Measurements from ENCODE around the gene SUPT3H.

The SUPT3H gene

DNA sequence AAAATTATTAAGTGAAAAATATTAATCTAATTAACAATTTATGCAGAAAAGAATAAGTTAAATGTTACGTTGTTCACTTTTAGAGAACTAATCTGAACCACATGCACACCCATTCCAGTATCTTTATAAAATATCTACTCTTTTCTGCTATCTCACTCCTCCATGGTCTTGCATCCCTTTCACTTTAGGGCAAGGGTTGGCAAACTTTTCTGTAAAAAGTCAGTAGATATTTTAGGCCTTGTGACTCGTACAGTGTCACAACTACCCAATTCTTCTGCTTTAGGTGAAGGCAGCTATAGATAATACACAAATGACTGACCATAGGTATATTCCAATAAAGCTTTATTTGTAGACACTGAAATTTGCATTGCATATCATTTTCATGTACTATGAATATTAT, 39.7 kb upstream of the SUPT3H start:
- Histone ChIP-seq H3K27ac (ENCODE audit: low read depth, low read length) (no peak overlapping the region), H3K4me1 (ENCODE audit: control insufficient read depth, insufficient read depth, low read length) (no peaks in the 10 kb centered on the region), H3K4me3 (ENCODE audit: low read length) (no peak overlapping the region), H3K36me3 (ENCODE audit: control insufficient read depth, insufficient read depth, low read length) (no peaks in the 10 kb centered on the region), H3K27me3 (ENCODE audit: control insufficient read depth, insufficient read depth, low read length) (peaks cover 6% of the 10 kb centered on the region), H3K9ac (ENCODE audit: low read length) (no peak overlapping the region)

DNA sequence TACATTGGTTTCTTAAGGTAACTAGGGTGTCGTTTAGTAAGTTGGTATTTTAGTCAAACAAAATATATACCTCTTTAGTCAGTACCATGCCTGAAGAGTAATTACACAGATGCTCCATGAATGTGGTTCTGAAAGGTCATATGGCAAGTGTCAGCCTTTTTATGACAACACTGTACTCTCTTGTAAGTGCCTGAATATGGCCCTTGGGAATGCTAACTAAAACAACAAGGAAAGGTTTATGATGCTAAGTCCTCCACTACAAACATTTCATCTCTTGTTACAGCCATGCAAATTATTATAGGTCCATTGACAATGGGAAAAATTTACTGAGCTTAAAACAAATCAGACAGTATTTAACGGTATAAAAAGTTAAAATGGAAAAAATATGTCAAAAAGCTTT, 39.0 kb upstream of the SUPT3H start:
- peaks cover 6% of the 10 kb centered on the region for H3K27me3 ChIP-seq (ENCODE audit: control insufficient read depth, insufficient read depth, low read length)

DNA sequence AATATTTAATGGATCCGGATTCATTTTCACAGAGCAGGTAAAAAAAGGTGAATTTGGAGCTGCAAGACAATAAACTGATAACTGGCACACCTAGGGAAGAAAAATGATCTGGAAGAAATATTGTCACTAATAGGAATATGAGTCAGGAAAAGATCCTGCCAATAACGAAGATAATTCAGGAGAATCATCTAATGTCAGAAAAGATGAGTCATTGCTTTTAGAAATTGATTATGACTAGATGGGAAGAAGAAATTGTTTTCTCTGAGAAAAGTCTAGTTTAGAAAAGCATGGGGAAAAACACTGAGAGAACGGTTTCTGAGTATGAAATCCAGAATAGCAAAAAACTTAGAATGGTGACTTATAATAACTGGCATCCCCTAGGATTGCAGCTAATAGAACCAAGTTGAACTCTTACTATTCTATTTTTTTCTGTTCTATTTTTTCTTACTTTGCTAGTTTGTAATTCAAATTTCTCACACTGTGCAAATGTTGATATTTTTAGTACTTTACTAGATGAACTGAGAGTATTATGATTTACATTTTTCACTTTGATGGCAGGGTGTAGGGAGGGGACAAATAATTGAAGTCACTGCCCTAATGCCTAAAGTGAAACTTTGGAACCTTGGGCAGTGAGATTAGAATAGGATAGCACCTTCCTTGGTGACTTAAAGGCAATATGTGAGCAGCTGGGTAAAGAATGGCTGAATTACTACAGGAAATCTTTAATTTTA, 38.2 kb upstream of the SUPT3H start:
- Histone ChIP-seq H3K4me3 (ENCODE audit: low read length) (no peak overlapping the region), H3K27ac (ENCODE audit: low read depth, low read length) (no peak overlapping the region), H3K4me1 (ENCODE audit: control insufficient read depth, insufficient read depth, low read length) (no peaks in the 10 kb centered on the region), H3K9ac (ENCODE audit: low read length) (no peak overlapping the region), H3K36me3 (ENCODE audit: control insufficient read depth, insufficient read depth, low read length) (no peaks in the 10 kb centered on the region), H3K27me3 (ENCODE audit: control insufficient read depth, insufficient read depth, low read length) (peaks cover 6% of the 10 kb centered on the region)

More for the DNA sequence above, 39.0 kb upstream of the SUPT3H start:
- Histone ChIP-seq H3K4me3 (ENCODE audit: low read length) (no peak overlapping the region), H3K36me3 (ENCODE audit: control insufficient read depth, insufficient read depth, low read length) (no peaks in the 10 kb centered on the region), H3K4me1 (ENCODE audit: control insufficient read depth, insufficient read depth, low read length) (no peaks in the 10 kb centered on the region), H3K27ac (ENCODE audit: low read depth, low read length) (no peak overlapping the region), H3K9ac (ENCODE audit: low read length) (no peak overlapping the region)

DNA sequence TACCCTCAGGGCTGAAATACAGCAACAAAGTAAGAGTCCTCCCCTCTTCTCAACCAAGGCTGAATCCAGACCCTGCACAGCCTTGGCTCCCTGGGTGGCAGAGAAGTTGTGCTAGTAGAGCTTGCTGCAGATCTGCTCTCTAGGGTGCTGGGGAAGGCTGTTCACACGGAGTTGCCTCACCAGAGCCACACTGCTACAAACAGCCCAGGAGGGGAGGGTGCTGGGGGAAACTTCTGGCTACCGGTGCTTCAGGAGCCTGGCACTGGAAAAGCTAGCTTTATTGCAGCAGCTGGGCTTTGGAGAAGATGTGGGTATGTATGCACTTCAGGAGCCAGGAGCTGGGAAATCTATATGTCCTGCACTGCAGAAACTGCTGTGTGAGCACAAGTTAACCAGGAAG, 37.6 kb upstream of the SUPT3H start:
- H3K36me3 ChIP-seq (ENCODE audit: control insufficient read depth, insufficient read depth, low read length) = no peaks in the 10 kb centered on the region
- H3K4me1 ChIP-seq (ENCODE audit: control insufficient read depth, insufficient read depth, low read length) = no peaks in the 10 kb centered on the region
- no peak overlapping the region for H3K27ac ChIP-seq (ENCODE audit: low read depth, low read length)
- H3K4me3 ChIP-seq (ENCODE audit: low read length) = no peak overlapping the region
- no peak overlapping the region for H3K9ac ChIP-seq (ENCODE audit: low read length)
- H3K27me3 ChIP-seq (ENCODE audit: control insufficient read depth, insufficient read depth, low read length) = peaks cover 6% of the 10 kb centered on the region

DNA sequence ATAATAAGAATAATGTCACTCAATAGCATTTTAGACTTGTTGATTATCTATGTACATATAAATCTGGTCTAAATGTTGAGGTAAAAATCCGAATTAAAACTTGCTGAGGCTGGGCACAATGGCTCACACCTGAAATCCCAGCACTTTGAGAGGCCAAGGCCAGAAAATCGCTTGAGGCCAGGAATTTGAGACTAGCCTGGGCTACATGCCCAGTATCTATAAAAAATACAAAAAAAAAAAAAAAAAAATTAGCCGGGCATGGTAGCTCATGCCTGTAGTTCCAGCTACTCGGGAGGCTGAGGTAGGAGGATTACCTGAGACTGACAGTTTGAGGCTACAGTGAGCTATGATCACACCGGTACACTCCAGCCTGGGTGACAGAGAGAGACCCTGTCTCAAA, 34.2 kb upstream of the SUPT3H start:
- H3K27me3 ChIP-seq (ENCODE audit: control insufficient read depth, insufficient read depth, low read length) = no peaks in the 10 kb centered on the region
- H3K36me3 ChIP-seq (ENCODE audit: control insufficient read depth, insufficient read depth, low read length) = no peaks in the 10 kb centered on the region
- H3K9ac ChIP-seq (ENCODE audit: low read length) = no peak overlapping the region
- no peak overlapping the region for H3K27ac ChIP-seq (ENCODE audit: low read depth, low read length)
- H3K4me3 ChIP-seq (ENCODE audit: low read length) = no peak overlapping the region
- no peaks in the 10 kb centered on the region for H3K4me1 ChIP-seq (ENCODE audit: control insufficient read depth, insufficient read depth, low read length)

DNA sequence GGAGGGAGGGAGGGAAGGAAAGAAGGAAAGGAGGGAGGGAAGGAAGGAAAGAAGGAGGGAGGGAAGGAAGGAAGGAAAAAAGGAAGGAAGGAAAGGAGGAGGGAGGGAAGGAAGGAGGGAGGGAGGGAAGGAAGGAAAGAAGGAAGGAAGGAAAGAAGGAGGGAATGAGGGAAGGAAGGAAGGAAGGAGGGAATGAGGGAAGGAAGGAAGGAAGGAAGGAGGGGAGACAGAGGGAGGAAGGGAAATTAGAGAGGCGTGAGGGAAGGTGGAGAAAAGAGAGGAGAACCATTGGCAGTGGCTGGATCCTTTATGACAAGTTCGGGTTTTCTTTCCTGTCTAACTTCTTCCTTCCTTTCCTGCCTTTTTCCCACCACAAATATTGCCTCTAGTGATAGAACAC, 22.3 kb upstream of the SUPT3H start:
- H3K9ac ChIP-seq (ENCODE audit: low read length) = no peak overlapping the region
- H3K4me3 ChIP-seq (ENCODE audit: low read length) = no peak overlapping the region
- no peak overlapping the region for H3K27ac ChIP-seq (ENCODE audit: low read depth, low read length)
- H3K27me3 ChIP-seq (ENCODE audit: control insufficient read depth, insufficient read depth, low read length) = no peaks in the 10 kb centered on the region
- no peaks in the 10 kb centered on the region for H3K4me1 ChIP-seq (ENCODE audit: control insufficient read depth, insufficient read depth, low read length)
- no peaks in the 10 kb centered on the region for H3K36me3 ChIP-seq (ENCODE audit: control insufficient read depth, insufficient read depth, low read length)

DNA sequence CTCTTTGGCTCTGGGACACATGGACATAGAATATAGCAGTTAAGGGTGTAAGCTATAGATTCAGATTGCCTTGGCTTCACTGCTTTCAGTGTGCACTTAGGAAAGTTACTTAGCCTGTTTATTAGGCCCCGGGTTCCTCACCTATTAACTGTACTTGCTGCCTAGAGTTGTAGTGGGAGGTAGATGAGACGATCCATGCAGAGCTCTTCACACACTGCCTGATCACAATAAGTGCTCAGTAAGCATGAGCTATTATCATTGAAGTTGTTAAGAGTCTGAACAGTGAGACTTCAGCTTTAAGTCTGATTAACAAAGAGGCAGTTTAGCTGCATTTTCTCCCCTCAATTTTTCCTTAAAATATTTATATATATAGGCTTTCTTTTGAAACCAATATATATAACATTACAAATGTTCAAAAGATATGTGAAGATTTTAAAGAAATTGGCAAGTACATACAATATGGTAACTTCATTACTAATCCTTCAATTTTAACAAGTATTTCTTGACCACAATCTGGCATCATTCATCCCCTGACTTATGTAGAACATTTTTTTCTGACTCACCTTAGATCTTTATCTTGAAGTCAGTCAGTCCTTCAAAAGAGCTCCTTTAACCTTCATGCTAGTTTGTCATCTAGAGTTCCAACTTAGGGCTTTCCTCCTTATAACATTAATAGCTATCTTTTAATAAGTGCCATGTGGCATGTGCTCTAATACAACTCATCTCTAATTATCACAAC, 20.5 kb upstream of the SUPT3H start:
- Histone ChIP-seq H3K27ac (ENCODE audit: low read depth, low read length) (no peak overlapping the region), H3K4me1 (ENCODE audit: control insufficient read depth, insufficient read depth, low read length) (no peaks in the 10 kb centered on the region), H3K4me3 (ENCODE audit: low read length) (no peak overlapping the region), H3K9ac (ENCODE audit: low read length) (no peak overlapping the region), H3K27me3 (ENCODE audit: control insufficient read depth, insufficient read depth, low read length) (no peaks in the 10 kb centered on the region), H3K36me3 (ENCODE audit: control insufficient read depth, insufficient read depth, low read length) (no peaks in the 10 kb centered on the region)

DNA sequence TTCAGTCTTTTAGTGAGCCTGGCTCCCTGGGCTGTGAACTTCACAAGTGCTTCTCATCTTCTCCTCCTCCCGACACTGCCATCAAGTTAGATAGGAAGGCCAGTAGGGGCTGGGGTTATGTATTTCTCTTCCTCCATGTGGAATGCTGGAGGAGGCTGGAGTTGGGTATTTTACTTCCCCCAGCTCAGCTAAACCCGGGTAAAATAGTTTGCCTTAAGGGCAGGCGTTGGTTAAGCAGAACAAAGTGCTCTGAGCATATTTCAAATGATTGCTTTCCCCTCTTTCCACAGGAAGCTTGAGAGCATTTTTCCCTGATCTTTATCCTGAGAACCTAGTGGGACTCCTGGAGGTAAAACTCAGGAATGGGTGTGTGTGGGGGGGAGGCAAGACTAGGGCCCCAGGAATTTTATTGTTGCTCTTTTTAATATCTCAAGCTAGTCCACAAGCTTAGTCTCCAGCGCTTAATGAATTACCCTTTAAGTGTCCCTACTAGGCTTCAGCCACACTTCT, 16.9 kb upstream of the SUPT3H start:
- Histone ChIP-seq H3K27me3 (ENCODE audit: control insufficient read depth, insufficient read depth, low read length) (no peaks in the 10 kb centered on the region), H3K36me3 (ENCODE audit: control insufficient read depth, insufficient read depth, low read length) (no peaks in the 10 kb centered on the region)

DNA sequence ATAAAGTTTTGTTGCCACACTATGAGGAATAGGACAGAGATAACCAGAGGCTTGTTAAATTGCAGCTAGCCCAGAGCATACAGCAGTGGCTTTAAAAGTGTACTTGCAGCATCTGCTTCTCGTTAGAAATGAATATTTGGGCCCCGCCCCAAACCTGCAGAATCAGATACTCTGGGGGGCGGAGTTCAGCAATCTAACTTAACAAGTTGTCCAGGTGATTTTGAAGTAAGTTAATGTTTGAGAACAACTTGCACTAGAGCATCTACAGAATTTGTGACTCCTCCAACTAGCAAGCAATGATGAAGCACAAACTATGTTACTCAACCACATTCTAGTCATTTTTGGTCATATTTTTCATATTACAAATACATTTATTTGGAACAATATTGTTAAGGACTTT, 10.6 kb upstream of the SUPT3H start:
- Histone ChIP-seq H3K36me3 (ENCODE audit: control insufficient read depth, insufficient read depth, low read length) (no peaks in the 10 kb centered on the region), H3K4me3 (ENCODE audit: low read length) (no peak overlapping the region), H3K27ac (ENCODE audit: low read depth, low read length) (no peak overlapping the region), H3K27me3 (ENCODE audit: control insufficient read depth, insufficient read depth, low read length) (no peaks in the 10 kb centered on the region), H3K4me1 (ENCODE audit: control insufficient read depth, insufficient read depth, low read length) (no peaks in the 10 kb centered on the region), H3K9ac (ENCODE audit: low read length) (no peak overlapping the region)

More for the DNA sequence above, 16.9 kb upstream of the SUPT3H start:
- Histone ChIP-seq H3K9ac (ENCODE audit: low read length) (no peak overlapping the region), H3K27ac (ENCODE audit: low read depth, low read length) (no peak overlapping the region), H3K4me1 (ENCODE audit: control insufficient read depth, insufficient read depth, low read length) (no peaks in the 10 kb centered on the region), H3K4me3 (ENCODE audit: low read length) (no peak overlapping the region)

DNA sequence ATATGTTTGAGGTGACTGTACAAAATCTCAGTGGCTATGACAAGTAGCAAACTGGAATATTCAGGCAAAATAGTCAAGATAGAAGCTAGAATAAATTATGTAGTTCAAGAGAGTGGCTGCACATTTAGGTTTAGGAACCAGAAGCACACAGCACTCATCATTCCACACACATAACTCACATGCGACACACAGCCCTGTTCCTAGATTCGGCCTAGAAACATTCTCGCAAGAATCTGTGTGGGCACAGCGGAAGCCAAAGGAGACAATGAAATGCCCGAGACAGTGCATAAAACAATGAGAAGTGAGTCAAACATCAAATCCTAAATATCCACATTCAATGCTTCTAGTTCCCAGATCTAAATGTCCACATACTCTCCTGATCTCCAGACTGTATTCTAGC, 9.5 kb upstream of the SUPT3H start:
- no peak overlapping the region for H3K9ac ChIP-seq (ENCODE audit: low read length)
- H3K4me1 ChIP-seq (ENCODE audit: control insufficient read depth, insufficient read depth, low read length) = no peaks in the 10 kb centered on the region
- H3K4me3 ChIP-seq (ENCODE audit: low read length) = no peak overlapping the region

DNA sequence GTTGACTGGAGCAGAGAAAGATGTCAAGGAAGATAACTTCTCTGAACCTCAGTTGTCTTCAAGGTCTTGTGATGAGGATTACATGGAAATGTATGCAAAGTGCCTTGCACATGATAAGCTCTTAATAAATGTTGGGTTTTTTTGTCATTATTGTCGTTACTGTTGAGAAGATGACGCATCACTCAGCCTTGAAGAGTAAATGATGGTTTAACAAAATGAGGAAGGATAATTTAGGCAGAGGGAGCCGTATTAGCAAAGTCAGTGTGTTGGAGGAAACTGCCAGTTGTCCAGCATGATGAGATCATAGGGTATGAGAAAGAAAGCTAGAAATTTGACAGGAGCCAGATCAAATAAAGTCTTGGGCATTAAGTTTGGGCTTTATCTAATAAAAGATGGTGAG, 8.8 kb upstream of the SUPT3H start:
- H3K4me1 ChIP-seq (ENCODE audit: control insufficient read depth, insufficient read depth, low read length) = no peaks in the 10 kb centered on the region
- no peaks in the 10 kb centered on the region for H3K27me3 ChIP-seq (ENCODE audit: control insufficient read depth, insufficient read depth, low read length)
- H3K36me3 ChIP-seq (ENCODE audit: control insufficient read depth, insufficient read depth, low read length) = no peaks in the 10 kb centered on the region
- H3K4me3 ChIP-seq (ENCODE audit: low read length) = no peak overlapping the region
- no peak overlapping the region for H3K27ac ChIP-seq (ENCODE audit: low read depth, low read length)
- no peak overlapping the region for H3K9ac ChIP-seq (ENCODE audit: low read length)

More for the DNA sequence above, 9.5 kb upstream of the SUPT3H start:
- Histone ChIP-seq H3K27ac (ENCODE audit: low read depth, low read length) (no peak overlapping the region), H3K36me3 (ENCODE audit: control insufficient read depth, insufficient read depth, low read length) (no peaks in the 10 kb centered on the region), H3K27me3 (ENCODE audit: control insufficient read depth, insufficient read depth, low read length) (no peaks in the 10 kb centered on the region)

DNA sequence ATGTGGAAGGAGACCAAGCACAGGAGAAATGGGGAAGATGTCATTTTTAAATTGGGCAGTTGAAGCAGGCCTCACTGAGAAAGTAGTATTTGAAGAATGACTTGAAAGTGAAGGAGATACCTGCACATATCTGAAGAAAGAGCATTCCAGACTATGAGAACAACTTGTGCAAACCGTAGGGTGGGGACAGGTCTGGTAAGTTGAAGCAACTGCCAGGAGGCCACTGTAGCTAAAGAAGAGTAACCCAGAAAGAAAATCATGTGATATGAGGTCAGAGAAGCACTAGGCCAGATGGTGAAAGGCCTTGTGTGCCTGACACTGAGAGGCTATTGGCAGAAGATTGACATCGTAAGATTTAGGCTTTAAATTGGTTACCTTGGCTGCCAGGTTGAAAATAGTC, 4.7 kb upstream of the SUPT3H start:
- Histone ChIP-seq H3K4me1 (ENCODE audit: control insufficient read depth, insufficient read depth, low read length) (peaks cover 4% of the 10 kb centered on the region), H3K4me3 (ENCODE audit: low read length) (no peak overlapping the region), H3K9ac (ENCODE audit: low read length) (no peak overlapping the region), H3K36me3 (ENCODE audit: control insufficient read depth, insufficient read depth, low read length) (no peaks in the 10 kb centered on the region), H3K27ac (ENCODE audit: low read depth, low read length) (no peak overlapping the region), H3K27me3 (ENCODE audit: control insufficient read depth, insufficient read depth, low read length) (no peaks in the 10 kb centered on the region)

Data from rectal smooth muscle tissue (tissue), 1 donor.